HepG2 (cell line): ENCODE measurements around the gene WDR70.

ENCODE experiments used
- CEBPB ChIP-seq: IDR thresholded peaks from 2 replicates; pipeline ENCODE4 v1.6.1; 2011; ENCODE audit warnings: low read depth, low read length, improper control_type of control experiment, borderline replicate concordance
- JUN ChIP-seq: sonication (generic); formaldehyde crosslinking; IDR thresholded peaks from 2 replicates; pipeline ENCODE4 v1.4.0; 2020; ENCODE audit warnings: mild to moderate bottlenecking, missing genetic modification reagents
- KLF9 ChIP-seq: IDR thresholded peaks from 2 replicates; pipeline ENCODE4 v1.6.1; 2016; ENCODE audit warnings: low read depth
- POLR2AphosphoS5 ChIP-seq: IDR thresholded peaks from 2 replicates; pipeline ENCODE4 v1.6.1; 2012; ENCODE audit warnings: low read depth, low read length
- ZMYM4 ChIP-seq: sonication (generic); formaldehyde crosslinking; IDR thresholded peaks from 2 replicates; pipeline ENCODE4 v1.8.1; 2023; ENCODE audit warnings: mild to moderate bottlenecking, missing genetic modification reagents
- ZNF3 ChIP-seq: IDR thresholded peaks from 2 replicates; pipeline ENCODE4 v1.7.0; 2017; ENCODE audit warnings: inconsistent platforms
- ZSCAN21 ChIP-seq: sonication (generic); formaldehyde crosslinking; IDR thresholded peaks from 2 replicates; pipeline ENCODE4 v1.8.0; 2022; ENCODE audit warnings: mild to moderate bottlenecking, missing genetic modification reagents, moderate library complexity, borderline replicate concordance
- TF ChIP-seq, protein P1 (sequence below): sonication (generic); formaldehyde crosslinking; IDR thresholded peaks from 2 replicates; pipeline ENCODE4 v1.5.0; 2020; ENCODE audit warnings: missing genetic modification reagents, mild to moderate bottlenecking, borderline replicate concordance
- TF ChIP-seq, protein P2 (sequence below): sonication (generic); formaldehyde crosslinking; IDR thresholded peaks from 2 replicates; pipeline ENCODE4 v1.8.1; 2022; ENCODE audit warnings: low read depth, mild to moderate bottlenecking, missing genetic modification reagents
- TF ChIP-seq, protein P3 (sequence below): sonication (generic); formaldehyde crosslinking; IDR thresholded peaks from 2 replicates; pipeline ENCODE4 v1.5.0; 2020; ENCODE audit warnings: mild to moderate bottlenecking, missing genetic modification reagents, moderate library complexity

DNA sequence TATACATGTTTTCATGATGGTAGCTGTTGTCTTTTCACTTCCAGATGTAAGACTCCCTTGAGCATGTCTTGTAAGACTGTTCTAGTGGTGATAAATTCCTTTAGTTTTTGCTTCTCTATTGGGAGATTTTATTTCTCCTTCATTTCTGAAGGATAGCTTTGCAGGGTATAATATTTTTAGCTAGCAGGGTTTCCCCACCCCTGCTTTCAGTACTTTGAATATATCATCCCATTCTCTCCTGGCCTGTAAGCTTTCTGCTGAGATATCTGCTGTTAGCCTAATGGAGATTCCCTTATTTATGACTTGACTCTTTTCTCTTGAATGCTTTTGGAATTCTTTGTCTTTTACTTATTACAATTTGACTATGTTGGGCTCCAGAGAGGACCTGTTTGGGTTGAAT lies 249.8 kb downstream of the WDR70 start:
- TF ChIP-seq JUN (CRISPR knock-in tag), result no peak
- TF ChIP-seq ZSCAN21 (CRISPR knock-in tag), result no peak
- no peak for TF ChIP-seq KLF9 (CRISPR knock-in tag)
- TF ChIP-seq POLR2AphosphoS5, result no peak
- no peak for TF ChIP-seq ZNF3 (CRISPR knock-in tag)
- TF ChIP-seq, protein P1, sequence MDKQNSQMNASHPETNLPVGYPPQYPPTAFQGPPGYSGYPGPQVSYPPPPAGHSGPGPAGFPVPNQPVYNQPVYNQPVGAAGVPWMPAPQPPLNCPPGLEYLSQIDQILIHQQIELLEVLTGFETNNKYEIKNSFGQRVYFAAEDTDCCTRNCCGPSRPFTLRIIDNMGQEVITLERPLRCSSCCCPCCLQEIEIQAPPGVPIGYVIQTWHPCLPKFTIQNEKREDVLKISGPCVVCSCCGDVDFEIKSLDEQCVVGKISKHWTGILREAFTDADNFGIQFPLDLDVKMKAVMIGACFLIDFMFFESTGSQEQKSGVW (CRISPR knock-in tag), result no peak
- TF ChIP-seq, protein P2, sequence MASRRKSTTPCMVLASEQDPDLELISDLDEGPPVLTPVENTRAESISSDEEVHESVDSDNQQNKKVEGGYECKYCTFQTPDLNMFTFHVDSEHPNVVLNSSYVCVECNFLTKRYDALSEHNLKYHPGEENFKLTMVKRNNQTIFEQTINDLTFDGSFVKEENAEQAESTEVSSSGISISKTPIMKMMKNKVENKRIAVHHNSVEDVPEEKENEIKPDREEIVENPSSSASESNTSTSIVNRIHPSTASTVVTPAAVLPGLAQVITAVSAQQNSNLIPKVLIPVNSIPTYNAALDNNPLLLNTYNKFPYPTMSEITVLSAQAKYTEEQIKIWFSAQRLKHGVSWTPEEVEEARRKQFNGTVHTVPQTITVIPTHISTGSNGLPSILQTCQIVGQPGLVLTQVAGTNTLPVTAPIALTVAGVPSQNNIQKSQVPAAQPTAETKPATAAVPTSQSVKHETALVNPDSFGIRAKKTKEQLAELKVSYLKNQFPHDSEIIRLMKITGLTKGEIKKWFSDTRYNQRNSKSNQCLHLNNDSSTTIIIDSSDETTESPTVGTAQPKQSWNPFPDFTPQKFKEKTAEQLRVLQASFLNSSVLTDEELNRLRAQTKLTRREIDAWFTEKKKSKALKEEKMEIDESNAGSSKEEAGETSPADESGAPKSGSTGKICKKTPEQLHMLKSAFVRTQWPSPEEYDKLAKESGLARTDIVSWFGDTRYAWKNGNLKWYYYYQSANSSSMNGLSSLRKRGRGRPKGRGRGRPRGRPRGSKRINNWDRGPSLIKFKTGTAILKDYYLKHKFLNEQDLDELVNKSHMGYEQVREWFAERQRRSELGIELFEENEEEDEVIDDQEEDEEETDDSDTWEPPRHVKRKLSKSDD (CRISPR knock-in tag), result no peak
- no peak for TF ChIP-seq CEBPB
- no peak for TF ChIP-seq ZMYM4 (CRISPR knock-in tag)
- TF ChIP-seq, protein P3, sequence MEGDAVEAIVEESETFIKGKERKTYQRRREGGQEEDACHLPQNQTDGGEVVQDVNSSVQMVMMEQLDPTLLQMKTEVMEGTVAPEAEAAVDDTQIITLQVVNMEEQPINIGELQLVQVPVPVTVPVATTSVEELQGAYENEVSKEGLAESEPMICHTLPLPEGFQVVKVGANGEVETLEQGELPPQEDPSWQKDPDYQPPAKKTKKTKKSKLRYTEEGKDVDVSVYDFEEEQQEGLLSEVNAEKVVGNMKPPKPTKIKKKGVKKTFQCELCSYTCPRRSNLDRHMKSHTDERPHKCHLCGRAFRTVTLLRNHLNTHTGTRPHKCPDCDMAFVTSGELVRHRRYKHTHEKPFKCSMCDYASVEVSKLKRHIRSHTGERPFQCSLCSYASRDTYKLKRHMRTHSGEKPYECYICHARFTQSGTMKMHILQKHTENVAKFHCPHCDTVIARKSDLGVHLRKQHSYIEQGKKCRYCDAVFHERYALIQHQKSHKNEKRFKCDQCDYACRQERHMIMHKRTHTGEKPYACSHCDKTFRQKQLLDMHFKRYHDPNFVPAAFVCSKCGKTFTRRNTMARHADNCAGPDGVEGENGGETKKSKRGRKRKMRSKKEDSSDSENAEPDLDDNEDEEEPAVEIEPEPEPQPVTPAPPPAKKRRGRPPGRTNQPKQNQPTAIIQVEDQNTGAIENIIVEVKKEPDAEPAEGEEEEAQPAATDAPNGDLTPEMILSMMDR, result no peak
